ENCODE measurements around the gene VWA8.

DNA sequence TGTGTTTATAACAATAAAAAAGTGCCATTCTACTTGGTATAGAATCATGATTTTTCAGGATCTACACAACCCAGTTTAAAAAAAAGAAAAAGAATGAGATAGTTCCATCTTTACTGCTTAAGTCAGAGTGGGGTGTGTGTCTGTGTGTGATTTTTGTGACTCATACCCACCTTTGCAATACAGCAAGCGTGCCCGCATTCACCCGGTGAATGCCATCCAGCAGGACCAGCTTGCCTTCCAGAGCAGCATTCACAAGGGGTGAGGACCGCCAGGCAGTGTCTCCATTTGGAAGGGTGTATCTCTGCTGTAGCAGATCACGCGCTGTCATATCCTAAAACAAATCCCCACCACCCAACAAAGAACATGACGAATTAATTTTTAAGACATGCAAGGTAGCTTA is 127.7 kb downstream of the VWA8 start:
- no peak for TF ChIP-seq CTCF (IDR thresholded peaks at IDR 0.05; ENCODE audit: control extremely low read depth in 1 of 3, insufficient read depth in 1 of 3, low read depth in 1 of 3, low read length in 3 of 3)
- no peak for TF ChIP-seq RNF2 (IDR thresholded peaks at IDR 0.05; ENCODE audit: borderline replicate concordance, low read depth, low read length, missing control alignments, poor library complexity, severe bottlenecking)
- no peak for TF ChIP-seq BACH1 (IDR thresholded peaks at IDR 0.05; ENCODE audit: low read length)
- TF ChIP-seq MAFK (IDR thresholded peaks at IDR 0.05; ENCODE audit: low read depth, low read length) = no peak
- no peak for TF ChIP-seq SP1 (IDR thresholded peaks at IDR 0.05; ENCODE audit: low read depth, low read length)
- no peak for TF ChIP-seq PHF8 (conservative IDR thresholded peaks at IDR 0.05; ENCODE audit: low read depth, low read length)
- no peak for TF ChIP-seq POLR2AphosphoS5 (IDR thresholded peaks at IDR 0.05; ENCODE audit: low read depth, low read length)
